ENCODE measurements around the gene GDNF.

GDNF gene

GRCh38 chr5:37876943-37877342 lies 37.1 kb upstream of the GDNF start:
- TF ChIP-seq CTCF (IDR thresholded peaks at IDR 0.05), result no peak

GRCh38 chr5:37876245-37876644 lies 36.4 kb upstream of the GDNF start:
- no peak for TF ChIP-seq CTCF (IDR thresholded peaks at IDR 0.05)
- H3K27ac ChIP-seq, result no peak overlapping the region

More at GRCh38 chr5:37876943-37877342, 37.1 kb upstream of the GDNF start:
- H3K4me3 ChIP-seq (ENCODE audit: low read depth in 1 of 2, low read length in 1 of 2), result no peak overlapping the region
- H3K27ac ChIP-seq, result no peak overlapping the region
- H3K4me1 ChIP-seq (ENCODE audit: control insufficient read depth in 1 of 2, insufficient read depth in 1 of 2, low read depth in 1 of 2, low read length in 1 of 2), result no peaks in the 10 kb centered on the region
- no peaks in the 10 kb centered on the region for H3K36me3 ChIP-seq
- H3K9me3 ChIP-seq, result no peaks in the 10 kb centered on the region
- H3K27me3 ChIP-seq, result no peaks in the 10 kb centered on the region

DNA sequence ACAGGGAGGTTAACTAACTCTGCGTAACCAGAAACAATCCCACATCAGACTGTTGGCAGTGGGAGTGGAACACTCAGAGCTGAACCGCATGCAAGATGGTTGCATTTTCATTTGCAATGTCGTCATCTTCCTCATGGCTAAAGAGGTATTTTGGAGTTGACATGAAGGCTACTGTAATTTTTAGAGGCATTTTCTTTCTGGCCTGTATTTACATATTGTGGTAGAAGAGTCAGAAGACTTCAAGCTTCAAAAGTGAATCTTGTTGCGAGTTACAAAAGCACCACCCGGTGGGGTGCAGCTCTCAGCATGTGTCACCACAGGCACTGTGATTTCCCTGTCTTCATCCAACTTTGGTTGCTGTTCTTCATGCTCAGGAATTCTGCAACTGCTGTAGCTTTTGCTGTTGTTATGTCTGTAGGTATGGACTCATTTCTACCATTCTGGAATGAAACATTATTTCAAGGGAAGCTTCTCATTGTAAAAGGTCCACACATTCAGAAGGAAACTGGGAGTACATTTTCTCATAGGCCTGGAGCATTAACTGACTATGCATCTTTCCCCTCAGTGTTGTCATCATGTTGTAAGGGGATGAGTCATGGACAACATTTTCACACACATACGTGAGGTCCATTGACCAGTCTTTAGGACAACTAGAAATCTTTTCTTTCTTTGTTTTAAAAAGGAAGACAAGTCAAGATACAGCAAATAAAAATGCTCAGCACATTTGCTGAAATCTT lies 35.4 kb upstream of the GDNF start:
- H3K4me1 ChIP-seq (ENCODE audit: control insufficient read depth in 1 of 2, insufficient read depth in 1 of 2, low read depth in 1 of 2, low read length in 1 of 2), result no peaks in the 10 kb centered on the region
- H3K27me3 ChIP-seq, result peaks cover 11% of the 10 kb centered on the region
- H3K27ac ChIP-seq, result no peak overlapping the region
- H3K9me3 ChIP-seq, result no peaks in the 10 kb centered on the region
- no peaks in the 10 kb centered on the region for H3K36me3 ChIP-seq
- no peak overlapping the region for H3K4me3 ChIP-seq (ENCODE audit: low read depth in 1 of 2, low read length in 1 of 2)
- TF ChIP-seq CTCF (IDR thresholded peaks at IDR 0.05), result no peak

More at GRCh38 chr5:37876245-37876644, 36.4 kb upstream of the GDNF start:
- Histone ChIP-seq H3K9me3 (no peaks in the 10 kb centered on the region), H3K4me1 (ENCODE audit: control insufficient read depth in 1 of 2, insufficient read depth in 1 of 2, low read depth in 1 of 2, low read length in 1 of 2) (no peaks in the 10 kb centered on the region), H3K4me3 (ENCODE audit: low read depth in 1 of 2, low read length in 1 of 2) (no peak overlapping the region), H3K36me3 (no peaks in the 10 kb centered on the region), H3K27me3 (peaks cover under 1% of the 10 kb centered on the region)

DNA sequence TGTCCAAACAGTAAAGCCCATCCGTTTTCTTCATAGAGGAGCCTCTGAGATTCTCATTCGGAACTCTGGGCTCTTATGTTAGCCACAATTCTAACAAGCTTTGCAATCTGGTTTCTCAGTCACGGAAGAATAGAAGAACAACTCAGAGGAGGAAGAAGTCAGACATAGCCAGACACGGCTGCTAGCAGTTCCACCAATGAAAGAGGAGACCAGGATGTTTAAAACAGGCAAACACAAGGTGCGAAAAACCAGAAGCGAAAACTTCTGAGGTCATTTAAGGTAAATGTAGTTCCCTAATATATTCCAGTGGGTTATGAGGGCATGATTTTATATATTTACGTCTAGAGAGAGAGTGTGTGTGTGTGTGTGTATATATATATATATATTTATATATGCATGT lies 34.1 kb upstream of the GDNF start:
- no peaks in the 10 kb centered on the region for H3K4me1 ChIP-seq (ENCODE audit: control insufficient read depth in 1 of 2, insufficient read depth in 1 of 2, low read depth in 1 of 2, low read length in 1 of 2)
- H3K36me3 ChIP-seq, result no peaks in the 10 kb centered on the region
- H3K4me3 ChIP-seq (ENCODE audit: low read depth in 1 of 2, low read length in 1 of 2), result no peak overlapping the region
- no peak for TF ChIP-seq CTCF (IDR thresholded peaks at IDR 0.05)
- H3K27me3 ChIP-seq, result peaks cover 13% of the 10 kb centered on the region
- no peaks in the 10 kb centered on the region for H3K9me3 ChIP-seq
- no peak overlapping the region for H3K27ac ChIP-seq

DNA sequence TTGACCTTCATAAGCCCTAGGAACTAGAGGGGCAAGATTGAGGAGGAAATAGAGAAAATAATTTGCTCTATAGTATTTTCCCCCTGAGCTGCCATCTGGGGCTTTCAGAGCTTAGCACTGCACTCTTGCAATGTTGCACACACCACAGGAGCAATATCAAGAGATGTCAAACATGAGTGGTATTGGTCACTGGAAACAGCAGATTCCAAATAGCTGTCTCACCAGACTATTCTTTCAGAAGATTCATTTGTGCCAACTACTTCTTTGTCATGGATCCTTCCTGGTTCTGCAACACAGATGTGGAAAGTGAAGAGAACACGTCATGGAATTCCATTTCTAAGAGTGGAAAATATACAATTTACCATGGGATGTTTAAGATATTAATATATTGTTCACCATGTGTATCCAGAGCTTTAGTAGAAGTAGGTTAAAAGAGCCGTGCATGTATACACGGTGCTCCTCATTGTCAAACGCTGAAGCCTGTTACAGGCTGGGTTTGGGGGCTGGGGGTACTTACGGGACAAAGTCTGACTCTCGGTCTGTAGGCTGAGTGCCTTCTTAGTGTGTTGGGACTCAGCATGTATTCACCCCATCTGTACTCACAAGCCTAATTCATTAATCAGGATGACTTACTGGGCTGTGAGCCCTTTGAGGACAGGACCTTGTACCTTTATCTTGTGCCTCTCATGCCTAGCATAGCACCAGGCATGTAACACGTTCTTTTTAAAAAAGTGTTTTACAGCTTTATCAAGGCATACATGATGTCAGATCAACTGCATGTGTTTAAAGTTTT lies 31.4 kb upstream of the GDNF start:
- Histone ChIP-seq H3K27ac (no peak overlapping the region), H3K36me3 (no peaks in the 10 kb centered on the region), H3K4me3 (ENCODE audit: low read depth in 1 of 2, low read length in 1 of 2) (no peak overlapping the region), H3K9me3 (no peaks in the 10 kb centered on the region), H3K4me1 (ENCODE audit: control insufficient read depth in 1 of 2, insufficient read depth in 1 of 2, low read depth in 1 of 2, low read length in 1 of 2) (no peaks in the 10 kb centered on the region), H3K27me3 (peaks cover 25% of the 10 kb centered on the region)
- no peak for TF ChIP-seq CTCF (IDR thresholded peaks at IDR 0.05)

Data from neutrophil (primary cell).